Measurements from ENCODE around the gene TRAPPC2.
"Not testable (repeated sequence)": the region's sequence is repeated elsewhere in the genome, so short reads cannot be mapped to it uniquely, and the experiment has no call there.

TRAPPC2 gene

DNA sequence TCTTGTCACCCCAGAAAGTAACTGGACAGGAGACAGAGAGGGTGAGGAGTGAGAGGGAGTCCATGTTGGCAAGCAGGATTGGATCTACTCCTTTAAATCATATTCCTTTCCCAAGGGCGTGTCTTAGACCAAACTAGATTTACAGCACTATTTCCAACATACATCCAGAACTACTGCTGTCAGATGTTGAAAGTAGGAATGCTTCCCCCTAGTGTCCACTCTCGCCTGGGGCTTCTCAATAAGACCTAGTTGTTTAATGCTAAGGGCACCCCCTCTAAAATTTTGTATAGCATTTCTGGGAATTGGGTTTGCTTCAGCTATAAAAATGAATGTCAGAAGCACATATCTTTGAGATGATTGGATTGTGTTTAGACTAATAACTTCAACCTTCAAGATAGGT, 13.4 kb upstream of the TRAPPC2 start:
- DNase-seq (ENCODE audit: low spot score), result peak; percentile 48

DNA sequence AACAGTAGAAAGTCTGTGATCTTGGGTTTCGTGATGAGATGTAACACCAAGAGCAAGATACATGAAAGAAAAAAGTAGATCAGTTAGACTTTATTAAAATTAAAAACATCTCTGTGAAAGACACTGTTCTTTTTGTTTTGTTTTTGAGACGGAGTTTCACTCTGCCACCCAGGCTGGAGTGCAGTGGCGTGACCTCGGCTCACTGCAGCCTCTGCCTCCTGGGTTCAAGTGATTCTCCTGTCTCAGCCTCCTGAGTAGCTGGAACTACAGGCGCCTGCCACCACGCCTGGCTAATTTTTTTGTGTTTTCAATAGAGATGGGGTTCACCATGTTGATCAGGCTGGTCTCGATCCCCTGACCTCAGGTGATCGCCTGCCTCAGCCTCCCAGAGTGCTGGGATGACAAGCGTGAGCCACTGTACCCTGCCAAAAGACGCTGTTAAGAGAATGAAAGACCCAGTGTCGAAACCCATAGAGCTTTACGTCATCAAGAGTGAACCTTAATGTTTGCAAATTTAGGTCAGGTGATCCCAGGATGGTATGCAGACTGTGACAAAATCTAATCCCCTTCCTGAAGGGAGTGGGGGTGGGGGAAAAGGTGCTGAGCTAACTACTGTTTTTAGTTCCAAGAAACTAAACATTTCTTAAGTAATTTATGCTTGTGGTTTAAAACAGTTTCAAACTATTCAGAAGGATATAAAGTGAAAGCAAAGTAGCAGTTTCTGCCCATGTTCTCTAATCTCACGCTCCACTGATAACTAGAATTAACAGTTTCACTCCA, 8.2 kb upstream of the TRAPPC2 start:
- DNase-seq (ENCODE audit: low spot score), result peak; percentile 74

DNA sequence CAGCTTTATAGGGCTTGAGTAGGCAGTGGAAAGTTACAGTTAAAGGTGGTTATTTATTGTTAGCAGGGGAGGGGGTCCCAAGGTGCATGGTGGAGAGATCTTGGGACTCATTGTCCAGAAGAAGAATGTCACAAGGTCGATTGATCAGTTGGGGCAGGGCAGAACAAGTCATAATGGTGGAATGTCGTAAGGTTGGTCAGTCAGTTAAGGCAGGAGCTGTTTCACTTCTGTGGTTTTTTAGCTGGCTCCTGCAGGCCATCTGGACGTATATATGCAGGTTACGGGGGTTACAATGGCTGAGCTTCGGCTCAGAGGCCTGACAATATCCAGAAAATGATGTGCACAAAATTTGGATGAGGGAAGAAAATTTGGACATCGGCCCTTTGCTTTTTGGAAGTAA, 7.3 kb upstream of the TRAPPC2 start:
- no peak for DNase-seq (ENCODE audit: low spot score)

DNA sequence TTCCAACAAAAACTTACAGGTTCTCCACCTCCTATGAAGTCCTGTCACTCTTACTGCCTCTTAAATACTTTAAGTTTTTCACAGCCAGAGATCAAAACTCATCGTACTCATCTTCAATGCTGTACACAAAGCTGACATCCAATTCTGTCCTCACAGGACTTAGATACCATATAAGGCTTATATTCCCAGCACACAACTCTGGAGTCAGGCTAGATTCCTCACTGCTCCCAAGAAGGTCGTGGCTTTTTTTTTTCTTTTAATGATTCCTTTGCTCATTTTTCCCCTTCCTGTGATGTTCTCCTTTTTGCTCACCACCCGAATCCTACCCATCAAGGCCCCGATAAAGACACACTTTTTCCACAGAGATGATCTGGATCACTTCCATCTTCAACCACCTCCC, 914 bp downstream of the TRAPPC2 start:
- no peak for DNase-seq (ENCODE audit: low spot score)

DNA sequence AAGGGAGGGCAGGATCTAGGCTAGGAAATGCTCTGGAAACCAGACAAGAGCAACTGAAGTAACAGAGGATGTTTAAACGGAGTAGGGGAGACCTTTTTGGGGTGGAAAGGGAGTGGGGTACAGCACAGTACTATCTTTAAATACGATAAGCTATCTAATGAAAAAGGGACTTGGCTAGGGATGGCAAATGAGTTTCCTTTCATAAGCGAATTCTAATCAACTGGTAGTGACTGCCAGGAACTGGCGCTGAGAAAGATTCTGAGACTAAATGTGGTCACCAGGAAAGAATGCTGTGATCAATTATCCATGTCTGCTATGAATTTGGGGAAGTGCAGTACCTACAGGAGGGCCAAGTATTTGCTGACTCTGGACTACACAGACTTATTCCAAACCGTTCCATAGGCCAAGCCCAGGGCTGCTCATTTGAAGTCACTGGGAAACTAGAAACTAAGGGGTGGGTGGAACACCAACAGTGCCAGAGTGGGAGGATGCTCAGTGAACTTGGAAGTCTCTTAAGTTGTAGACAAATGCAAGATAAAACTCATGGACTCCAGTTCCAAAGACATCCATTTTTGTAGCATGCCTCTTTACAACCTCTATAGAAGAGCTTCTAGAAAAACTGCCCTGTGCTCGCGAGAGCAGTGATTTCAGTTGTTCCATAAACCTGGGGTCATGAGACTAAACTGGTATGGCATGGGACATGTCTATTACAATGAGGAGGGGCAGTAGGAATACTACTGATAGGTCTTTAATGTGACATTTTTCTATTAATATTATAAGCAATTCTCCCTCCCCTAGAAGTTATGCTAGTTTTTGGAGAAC, 2.0 kb downstream of the TRAPPC2 start:
- DNase-seq (ENCODE audit: low spot score), result no peak

DNA sequence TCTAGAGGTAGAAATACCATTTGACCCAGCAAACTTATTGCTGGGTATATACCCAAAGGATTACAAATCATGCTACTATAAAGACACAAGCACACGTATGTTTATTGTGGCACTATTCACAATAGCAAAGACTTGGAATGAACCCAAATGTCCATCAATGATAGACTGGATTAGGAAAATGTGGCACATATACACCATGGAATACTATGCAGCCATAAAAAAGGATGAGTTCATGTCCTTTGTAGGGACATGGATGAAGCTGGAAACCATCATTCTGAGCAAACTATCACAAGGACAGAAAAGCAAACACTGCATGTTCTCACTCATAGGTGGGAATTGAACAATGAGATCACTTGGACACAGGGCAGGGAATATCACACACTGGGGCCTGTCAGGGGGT, 3.9 kb downstream of the TRAPPC2 start:
- not testable (repeated sequence) for DNase-seq (ENCODE audit: low spot score)

DNA sequence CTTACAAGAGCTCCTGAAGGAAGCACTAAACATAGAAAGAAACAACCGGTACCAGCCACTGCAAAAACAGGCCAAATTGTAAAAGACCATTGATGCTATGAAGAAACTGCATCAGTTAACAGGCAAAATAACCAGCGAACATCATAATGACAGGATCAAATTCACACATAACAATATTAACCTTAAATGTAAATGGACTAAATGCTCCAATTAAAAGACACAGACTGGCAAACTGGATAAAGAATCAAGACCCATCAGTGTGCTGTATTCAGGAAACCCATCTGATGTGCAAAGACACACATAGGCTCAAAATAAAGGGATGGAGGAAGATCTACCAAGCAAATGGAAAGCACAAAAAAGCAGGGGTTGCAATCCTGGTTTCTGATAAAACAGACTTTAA, 7.8 kb downstream of the TRAPPC2 start:
- DNase-seq (ENCODE audit: low spot score), result not testable (repeated sequence)

DNA sequence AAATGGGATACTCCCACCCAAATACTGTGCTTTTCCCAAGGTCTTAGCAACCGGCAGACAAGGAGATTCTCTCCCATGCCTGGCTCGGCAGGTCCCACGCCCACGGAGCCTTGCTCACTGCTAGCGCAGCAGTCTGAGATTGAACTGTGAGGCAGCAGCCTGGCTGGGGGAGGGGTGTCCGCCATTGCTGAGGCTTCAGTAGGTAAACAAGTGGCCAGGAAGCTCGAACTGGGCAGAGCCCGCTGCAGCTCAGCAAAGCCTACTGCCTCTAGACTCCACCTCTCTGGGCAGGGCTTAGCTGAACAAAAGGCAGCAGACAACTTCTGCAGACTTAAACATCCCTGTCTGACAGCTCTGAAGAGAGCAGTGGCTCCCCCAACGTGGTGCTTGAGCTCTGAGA, 9.5 kb downstream of the TRAPPC2 start:
- peak; percentile 63 for DNase-seq (ENCODE audit: low spot score)

DNA sequence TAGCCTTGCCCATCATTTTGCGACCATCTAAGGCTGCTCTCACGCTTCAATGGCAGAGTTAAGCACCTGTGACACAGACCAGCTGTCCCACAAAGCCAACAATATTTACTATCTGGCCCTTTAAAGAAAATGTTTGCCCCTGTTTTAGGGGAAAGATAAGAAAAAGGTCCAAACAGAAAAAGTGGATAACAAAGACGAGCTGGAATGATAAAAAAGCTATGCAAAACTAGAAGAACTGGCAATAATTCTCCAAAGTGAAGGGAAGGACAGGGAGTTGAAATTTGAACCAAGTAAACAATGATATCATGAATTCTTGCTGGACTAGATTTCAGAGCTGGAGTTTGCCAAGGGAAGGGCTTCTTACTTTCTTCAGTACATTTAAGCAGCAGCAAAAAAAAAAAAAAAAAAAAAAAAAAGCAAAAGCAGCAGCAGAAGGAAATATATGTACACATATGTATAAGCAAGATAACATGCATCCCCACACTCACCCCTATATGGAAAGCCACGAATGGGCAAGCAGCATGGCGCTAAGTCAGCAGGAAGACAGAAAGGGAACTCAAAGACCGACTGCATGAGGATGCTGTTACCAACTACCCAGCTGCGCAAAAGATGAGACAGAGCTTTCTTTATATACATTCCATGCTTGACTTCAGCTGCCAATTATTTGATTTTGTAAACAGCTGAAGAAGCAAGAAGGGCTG, 12.5 kb downstream of the TRAPPC2 start:
- no peak for DNase-seq (ENCODE audit: low spot score)

DNA sequence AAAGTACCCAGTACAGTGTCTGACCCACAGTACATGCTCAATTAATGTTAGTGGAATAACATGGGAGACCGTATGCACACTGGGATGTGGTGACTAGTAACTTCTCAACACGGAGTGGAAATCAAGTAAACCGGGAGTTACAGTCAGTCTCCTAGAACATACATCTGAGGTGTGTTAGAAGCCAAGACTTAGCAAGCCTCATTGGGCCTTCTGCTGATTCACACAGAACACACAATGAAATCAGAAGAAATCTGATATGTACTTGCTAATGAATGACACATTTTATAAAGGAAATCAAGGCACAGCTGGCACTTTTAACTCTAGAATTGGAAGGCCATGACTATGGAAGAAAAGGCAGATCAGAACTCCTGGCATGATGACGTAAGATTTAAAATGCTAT, 13.0 kb downstream of the TRAPPC2 start:
- DNase-seq (ENCODE audit: low spot score), result no peak

DNA sequence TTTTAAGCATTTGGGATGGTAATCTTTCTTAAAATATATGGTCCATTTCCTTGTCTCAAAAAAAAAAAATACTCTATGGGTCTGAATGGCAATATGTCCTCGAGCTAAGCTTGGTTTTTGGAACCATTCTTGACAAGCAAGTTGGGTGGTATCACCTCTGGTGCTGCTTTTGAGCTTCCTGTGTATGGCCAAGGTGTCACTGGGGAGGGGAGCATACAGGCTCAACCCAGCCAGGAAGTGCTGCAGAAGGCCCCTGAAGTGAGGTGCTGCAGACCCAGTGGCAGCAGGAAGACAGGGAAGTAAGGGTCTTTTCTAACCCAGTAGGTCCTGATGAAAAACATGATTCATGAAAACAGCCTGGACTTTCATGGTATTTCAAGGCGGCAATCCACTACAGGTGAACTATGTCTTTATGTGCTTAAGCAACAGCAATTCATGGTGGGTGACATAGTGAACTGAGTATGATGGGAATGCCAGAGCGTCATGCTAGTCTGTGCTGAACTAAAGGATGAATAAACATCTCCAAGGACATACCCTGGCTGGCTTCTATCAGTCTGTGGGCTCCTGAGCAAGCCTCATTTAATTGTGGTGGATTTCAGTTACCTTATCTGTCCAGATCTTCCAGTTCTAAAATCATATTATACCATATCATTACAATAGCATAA, 15.1 kb downstream of the TRAPPC2 start:
- DNase-seq (ENCODE audit: low spot score), result peak; percentile 30

DNA sequence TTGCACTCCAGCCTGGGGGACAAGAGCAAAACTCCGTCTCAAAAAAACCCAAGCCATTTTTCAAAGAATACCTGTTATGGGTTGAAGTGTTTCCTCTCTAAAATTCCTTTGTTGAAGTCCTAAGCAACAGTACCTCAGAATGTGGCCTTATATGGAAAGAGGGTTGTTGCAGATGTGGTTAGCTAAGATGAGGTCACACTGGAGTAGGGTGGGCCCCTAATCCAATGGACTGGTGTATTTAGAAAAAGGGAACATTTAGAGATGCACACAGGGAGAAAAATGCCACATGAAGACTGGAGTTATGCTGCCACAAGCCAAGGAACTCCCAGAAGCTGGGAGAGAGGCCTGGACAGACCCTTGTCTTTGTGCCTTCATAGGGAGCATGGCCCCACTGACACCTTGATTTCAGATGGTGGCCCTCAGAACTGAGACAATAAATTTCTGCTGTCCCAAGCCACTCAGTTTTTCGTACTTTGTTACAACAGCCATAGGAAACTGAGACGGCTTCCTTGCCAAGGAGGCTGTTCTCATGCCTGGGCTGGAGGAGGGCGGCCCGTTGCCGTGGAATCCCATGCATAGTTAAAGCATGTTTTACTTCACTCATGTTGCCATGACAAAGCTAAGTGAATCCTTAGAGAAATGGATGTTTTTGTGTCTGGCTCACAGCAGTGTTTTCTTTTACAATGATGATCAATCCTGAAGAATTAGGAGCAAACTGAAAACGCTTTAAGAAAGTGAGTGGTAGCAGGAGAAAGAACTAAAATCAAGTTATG, 16.5 kb downstream of the TRAPPC2 start:
- DNase-seq (ENCODE audit: low spot score), result no peak

DNA sequence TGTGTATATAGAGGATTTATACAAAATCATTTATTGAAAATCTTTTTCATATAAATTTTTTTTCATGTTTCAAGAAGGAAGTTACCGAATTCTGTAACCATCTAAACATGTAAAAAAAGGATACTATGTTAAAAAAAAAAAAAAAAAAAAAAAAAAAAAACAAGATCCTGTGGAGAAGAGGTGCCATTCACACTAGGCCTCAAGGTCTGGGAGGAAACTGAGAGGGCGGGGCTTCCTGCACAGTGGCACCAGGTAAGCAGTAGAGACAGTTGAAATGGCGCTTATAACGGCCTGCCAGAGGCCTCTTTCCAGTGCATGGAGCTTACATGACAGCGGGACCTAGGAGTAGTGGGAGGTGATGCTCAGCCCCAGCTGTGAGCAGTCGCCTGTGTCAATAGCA, 17.5 kb downstream of the TRAPPC2 start:
- DNase-seq (ENCODE audit: low spot score), result peak; percentile 49

DNA sequence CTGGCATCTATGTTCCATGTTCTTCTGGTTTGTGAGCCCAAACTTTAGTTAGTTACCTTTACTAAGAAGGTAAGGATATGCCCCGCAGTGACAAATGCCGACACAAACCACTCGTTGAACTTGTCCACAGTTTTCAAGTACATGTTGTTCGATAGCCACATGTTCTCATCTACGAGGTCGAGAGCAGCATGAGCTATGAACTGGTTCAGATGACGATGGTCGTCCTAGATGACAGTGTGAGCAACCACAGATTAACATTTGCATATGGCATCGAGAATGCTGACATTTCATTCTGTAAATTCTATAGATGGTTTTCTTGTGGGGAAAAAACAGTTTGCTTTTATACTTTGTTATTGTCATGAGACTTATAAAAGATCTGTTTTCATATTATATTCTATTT, 18.0 kb downstream of the TRAPPC2 start:
- DNase-seq (ENCODE audit: low spot score), result no peak

DNA sequence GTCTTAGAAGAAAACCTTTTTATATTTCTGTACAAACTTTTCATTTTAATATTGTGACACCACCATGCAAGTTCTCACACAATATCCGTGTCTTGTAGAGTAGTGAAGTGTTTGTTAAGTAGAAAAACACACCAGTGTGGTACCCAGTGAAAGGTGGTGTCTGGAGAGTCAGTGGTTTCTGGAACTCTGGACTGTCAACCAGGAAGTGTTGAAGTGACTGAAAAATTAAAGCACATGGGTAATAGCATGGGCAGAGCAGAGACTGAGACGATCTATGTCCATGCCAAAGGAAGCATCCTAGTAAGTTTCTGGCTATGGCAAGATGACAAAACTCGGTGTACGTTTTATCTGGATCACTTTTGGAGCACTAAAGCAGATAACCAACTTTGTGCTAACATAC, 23.3 kb downstream of the TRAPPC2 start:
- DNase-seq (ENCODE audit: low spot score), result no peak

DNA sequence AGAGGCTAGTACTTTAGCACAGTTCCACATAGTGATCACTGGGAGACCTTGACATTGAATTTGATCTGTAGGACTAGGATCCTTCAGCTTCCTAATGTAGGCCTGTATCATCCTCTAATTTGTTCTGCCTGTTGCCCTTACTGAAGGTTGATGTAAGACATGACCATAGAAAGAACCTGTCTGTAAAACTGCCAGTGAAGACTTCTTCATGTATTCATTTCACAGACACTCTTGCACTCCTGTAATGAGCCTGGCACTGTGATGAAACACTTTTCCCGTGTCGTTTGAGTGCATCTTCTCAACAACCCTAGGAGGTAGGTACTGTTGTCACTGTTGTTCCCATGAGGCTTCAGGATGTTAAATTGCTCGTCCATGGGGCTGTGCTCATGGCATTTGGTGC, 30.8 kb downstream of the TRAPPC2 start:
- DNase-seq (ENCODE audit: low spot score), result no peak

DNA sequence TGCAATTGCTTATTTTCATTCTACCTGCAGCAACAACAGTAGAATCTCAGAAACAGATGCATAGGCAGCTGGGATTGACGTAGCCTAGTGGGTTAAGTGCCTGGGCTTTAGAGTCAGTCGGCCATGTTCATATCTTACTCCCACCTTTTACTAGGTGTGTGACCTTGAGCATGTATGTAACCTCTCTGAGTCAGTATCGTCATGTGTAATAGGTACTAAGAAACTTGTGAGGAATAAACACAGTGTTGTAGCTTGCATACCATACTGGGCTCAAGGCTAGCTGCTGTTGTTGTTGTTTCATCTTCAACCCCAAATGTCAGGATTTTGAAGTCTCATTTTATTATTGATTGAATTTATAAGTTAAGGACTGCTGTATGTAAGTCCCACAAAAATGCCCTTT, 31.3 kb downstream of the TRAPPC2 start:
- no peak for DNase-seq (ENCODE audit: low spot score)

DNA sequence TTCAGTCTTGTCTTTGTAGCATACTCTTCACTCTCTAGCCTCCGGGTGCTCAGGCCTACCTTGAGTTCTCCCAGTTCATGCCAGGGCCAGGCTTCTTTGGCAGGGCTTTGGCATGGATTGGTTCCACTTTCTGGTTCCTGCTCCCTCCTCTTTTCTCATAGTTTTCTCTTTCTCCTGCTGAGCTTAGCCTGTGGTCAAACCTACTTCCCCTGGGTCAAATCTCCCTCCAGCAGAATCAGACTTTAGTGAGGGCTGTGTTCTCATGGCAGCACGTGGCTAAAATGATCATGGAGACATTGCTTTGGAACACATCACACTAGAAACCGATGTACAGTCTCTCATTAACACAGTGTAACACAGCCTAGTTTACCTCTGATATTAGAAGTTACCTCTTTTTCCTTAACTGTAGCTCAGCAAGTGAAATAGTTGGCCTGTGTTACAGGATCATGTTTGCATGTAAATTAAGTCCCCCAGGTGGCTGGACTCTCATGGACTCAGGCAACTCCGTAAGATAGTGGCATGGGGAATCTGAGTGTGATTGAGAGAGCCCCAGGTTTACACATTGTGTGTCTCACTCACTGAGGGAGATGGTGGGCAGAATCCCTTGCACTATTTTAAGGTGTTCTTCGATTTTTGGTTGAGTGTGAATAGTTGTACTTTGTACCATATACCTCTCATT, 32.2 kb downstream of the TRAPPC2 start:
- DNase-seq (ENCODE audit: low spot score), result no peak

DNA sequence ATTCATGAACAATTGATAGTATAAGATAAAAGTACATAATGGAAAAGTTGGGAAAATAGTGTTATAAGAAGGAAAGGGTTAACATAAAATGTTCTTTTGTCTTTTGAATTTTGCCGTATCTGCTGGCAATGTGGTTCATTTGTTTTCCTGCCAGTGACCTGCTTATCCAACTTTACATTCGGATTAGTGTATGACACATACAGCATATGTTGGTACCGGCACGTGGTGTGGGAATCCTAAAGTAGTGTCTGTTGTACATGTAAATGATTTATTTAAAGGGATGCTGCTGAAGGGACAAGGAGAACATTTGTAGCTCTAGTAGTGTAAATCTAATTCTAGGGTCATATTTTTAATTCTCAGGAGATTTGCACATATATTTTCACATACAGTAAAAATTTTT, 34.0 kb downstream of the TRAPPC2 start:
- no peak for DNase-seq (ENCODE audit: low spot score)

DNA sequence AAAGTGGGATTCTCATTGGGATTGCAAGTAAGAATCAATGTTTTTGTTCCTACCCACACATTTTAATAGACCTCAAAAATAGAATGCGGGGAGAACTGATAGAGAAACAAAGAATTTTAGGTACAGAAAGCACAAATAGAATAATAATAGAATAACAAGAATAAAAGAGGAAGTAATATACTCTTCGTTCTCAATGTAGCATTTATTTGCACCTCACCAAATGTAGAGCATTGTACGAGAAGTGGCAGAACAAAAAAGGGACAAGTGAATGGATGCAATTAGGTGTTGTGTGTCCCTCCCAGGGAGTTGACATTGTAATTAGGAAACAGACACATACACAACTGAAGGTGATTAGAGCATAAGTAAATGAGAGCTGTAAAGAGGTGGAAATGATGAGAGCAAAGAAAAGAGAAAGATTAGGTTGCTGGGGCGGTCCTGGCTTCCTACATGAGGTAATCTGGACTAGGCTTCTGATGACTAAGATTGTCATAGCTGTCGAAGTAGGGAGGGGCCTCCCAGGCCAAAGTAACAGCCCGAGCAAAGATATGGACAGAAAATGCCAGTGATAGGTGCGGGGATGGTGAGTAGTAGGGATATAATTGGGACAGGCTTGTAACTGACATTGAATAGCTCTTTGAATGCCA, 35.1 kb downstream of the TRAPPC2 start:
- DNase-seq (ENCODE audit: low spot score), result no peak
